HG03135 (cell line): ENCODE results near the gene UQCRC1.

Experiments used
- ATAC-seq: cut with Tn5 transposase; IDR thresholded peaks from one replicate; pipeline ENCODE4 v1.9.1; 2021; ENCODE audit warnings: mild to moderate bottlenecking, moderate library complexity; ENCODE audit not compliant: unreplicated experiment

Gene UQCRC1

DNA sequence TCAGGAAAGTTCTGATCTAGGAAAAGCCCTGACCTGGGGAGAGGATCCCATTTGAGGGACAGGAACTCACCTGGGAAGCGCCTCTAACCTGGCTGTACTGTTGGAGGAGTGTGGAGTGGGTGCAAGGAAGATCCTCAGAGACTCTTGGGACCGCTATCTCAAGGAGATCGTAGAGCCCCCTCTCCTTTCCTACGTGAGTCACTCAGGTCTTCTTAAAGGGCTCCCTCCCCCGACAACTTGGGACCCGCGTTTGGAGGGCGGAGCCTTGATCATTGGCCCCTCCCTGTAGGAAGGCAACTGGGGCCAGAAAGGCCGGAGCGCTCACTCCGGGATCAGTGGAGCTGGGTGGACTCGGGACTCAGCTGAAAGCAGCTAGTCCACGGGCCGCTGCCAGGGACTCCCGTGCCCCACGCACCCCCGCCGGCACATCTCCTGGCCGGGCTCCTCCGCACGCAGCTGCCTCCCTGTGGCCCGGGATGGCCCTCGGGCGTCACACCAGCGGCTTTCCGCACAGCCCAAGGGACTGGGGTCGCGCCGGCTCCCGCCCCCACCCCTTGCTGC lies 25.3 kb upstream of the UQCRC1 start:
- peak; percentile 21 for ATAC-seq

DNA sequence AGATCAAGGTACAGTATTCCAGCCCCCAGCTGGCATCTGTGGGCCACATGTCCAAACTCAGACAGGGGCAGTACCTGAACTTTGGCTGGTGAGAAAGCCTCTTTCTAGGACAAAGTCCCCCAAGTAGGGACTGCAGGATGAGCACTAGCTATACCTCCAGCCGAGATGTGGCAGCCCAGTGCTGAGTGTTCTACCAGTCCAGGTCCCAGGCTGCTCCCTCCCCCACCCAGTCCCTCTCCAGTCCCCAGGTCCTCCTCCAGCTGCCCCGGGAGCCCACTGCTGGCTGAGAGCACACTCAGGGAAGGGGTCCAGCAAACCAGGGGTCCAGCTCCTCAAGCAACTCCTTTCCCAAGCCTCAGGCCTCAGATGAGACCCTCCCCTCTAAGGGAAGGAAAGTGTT lies 24.3 kb upstream of the UQCRC1 start:
- no peak for ATAC-seq

DNA sequence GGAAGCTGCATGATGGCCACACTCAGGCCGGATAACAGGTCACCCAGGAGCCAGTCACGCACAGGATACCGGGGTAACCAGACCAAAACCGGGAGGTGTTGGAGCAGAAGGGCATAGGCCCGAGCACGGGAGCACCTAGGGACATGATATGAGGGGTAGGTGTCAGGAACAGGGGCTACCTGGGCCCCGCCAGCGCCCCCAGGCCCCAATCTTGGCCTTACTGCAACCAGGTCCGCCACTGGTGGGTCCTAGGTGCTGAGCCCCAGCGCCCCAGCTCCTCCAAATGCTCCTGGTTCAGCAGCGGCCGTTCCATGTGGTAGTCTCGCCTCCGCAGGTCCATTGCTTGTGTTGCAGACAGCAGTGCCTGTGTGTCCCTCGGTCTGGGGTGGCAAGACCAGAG lies 23.8 kb upstream of the UQCRC1 start:
- ATAC-seq = no peak

DNA sequence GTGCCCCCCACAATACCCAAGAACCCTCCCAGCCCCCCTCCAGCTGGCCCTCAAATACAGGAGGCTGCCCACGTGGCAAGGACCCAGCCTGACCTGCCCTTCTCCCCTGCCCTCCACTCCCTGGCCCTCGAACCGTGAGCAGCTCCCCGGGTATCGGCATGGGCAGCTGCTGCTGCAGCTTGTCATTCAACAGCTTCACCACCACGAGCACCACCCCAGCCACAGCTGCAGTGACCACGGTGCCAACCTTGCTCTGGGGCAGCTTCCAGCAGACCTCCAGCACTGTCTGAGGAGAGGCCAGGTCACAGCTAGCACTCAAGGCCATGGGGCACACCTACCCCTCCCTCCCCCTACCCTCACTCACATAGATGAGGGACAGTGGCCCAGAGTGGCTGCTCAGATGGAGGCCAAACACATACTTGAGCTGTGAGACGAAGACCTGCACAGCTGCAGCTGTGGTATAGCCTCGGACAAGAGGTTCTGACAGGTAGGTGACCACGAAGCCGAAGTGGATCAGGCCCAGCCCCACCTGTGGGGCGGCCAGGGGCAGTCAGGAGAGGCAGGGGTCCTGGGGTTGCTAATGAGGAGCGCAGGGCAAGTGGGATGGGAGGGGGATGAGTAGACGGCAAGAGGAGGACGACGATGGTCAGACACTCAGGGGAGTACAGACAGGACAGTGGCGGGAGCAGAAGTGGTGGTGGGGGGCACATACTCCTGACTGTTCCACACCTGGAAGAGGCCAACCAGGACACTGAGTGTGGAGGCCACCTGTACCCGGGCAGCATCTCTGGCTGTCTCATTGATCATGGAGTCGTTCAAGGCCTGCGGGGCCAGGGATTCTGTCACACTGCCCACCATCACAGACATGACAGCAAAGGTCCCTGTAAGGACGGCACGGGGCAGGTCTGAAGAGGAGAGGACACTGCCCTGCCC lies 22.3 kb upstream of the UQCRC1 start:
- ATAC-seq = no peak

DNA sequence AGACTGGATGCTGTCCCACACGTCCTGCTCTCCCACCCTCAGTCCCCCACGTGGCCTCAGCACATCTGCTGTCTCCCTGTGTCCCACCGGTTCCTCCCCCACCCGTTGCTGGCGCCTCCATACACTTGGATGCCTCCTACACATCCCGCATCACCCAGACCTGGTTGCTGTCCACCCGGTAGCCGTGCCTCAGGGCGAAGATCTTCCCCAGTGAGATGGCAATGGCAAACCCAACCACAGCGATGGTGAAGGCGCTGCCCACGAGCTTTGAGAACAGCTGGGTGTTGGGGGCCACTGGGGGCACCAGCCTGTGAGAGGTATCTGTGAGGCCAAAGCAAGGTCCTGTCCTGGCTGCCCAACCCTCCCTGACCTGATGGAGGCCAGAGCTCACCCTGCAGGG lies 21.4 kb upstream of the UQCRC1 start:
- no peak for ATAC-seq

DNA sequence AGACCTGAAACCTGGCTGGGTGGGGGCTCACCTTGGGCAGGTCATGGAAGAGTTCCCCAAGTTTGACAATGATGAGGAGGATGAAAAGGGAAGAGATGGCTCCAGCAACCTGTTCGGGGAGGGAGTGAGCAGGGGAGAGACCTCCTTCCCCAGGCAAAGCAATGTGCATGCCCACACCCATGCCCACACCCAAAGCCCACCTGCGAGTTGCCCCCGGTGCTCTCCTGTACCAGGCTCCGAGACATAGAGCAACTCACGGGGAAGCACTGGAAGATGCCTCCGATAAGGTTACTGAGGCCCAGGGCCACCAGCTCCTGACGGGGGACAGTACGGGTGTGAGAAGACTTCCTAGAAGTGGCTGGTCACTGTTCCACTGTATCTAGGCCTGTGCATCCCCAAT lies 21.0 kb upstream of the UQCRC1 start:
- no peak for ATAC-seq

DNA sequence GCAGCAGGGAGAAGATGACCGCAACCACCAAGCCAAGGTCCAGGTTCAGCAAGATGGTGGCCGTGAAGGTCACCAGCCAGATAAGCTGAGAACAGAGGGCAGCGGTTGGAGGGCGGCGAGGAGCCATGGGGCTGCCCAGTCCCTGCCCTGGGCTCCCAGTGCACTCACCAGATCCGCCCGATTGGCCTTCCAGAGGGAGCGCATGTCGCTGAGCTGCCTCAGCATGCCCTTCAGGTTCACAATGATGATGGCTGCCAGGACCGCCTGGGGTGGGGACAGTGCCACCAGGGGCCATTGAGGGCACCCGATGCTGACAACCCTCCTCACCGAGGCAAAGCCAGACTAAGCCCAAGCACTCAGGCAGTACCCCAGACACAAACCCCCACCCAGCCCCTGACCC lies 20.4 kb upstream of the UQCRC1 start:
- no peak for ATAC-seq

DNA sequence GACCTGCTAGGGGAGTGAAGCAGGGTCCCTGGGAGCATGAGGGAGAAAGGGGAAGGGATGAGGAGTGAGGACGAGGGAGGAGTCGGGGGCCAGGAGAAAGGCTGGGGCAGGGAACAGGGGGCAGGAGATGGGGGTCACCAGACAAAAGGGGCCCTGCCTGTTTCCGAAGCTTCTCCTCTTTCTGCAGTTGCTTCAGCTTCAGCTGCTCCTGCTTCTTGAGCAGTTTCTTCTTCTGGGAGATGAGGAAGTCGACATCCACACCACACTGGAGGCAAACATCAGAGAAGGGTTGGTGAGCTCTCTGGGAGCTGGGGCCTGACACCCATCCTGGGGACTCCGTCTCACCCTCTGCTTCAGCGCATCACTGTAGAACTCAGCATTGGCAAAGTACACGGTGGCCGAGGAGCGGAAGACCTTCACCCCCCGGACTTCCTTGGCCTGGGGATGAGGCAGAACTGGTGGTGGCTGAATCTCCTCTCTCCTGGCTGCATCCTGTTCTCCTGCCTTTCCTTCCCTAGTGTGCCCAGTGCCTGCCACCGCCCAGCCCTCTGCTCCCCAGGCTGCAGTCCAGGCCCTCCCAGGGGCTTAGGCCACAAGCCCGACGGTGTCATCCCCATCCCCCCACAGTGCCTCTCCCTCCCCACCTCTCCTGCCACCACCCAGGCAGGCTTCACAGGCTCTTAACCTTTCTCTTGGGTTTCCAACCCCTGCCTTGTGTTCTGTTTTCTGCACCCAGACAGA lies 19.0 kb upstream of the UQCRC1 start:
- no peak for ATAC-seq

DNA sequence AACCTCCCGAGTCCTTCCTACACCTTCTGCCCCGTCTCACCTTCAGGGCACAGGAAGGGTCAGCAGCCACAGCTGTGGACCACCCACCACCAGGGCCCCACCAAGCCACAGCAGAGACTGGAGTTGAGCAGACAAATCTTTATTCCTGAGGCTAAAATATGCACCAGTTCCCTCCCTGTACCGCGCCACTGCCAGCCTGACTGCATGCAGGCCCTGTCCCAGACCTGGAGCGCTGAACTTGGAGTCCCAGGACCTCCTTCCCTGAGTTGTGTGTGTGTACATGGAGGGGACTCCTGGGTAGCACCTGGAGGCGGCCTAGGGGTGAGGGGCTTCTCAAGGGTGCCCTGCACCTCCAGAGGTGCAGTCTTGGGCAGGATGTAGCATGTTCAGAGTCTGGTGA lies 16.2 kb upstream of the UQCRC1 start:
- no peak for ATAC-seq

DNA sequence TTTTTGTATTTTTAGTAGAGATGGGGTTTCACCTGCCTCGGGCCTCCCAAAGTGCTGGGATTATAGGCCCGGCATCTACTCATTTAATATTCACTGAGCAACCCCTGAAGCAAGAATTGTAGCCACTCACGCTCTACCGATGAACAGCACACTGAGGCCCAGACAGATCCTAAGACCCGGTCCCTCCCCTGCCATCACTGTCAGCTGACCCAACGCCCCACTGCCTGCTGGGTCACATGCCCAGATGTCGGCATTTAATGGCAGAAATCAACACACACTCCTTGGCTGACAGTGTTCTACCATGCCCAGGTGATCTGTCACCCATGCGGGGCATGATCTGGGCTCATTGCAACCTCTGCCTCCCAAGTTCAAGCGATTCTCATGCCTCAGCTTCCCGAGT lies 15.3 kb upstream of the UQCRC1 start:
- ATAC-seq = no peak

DNA sequence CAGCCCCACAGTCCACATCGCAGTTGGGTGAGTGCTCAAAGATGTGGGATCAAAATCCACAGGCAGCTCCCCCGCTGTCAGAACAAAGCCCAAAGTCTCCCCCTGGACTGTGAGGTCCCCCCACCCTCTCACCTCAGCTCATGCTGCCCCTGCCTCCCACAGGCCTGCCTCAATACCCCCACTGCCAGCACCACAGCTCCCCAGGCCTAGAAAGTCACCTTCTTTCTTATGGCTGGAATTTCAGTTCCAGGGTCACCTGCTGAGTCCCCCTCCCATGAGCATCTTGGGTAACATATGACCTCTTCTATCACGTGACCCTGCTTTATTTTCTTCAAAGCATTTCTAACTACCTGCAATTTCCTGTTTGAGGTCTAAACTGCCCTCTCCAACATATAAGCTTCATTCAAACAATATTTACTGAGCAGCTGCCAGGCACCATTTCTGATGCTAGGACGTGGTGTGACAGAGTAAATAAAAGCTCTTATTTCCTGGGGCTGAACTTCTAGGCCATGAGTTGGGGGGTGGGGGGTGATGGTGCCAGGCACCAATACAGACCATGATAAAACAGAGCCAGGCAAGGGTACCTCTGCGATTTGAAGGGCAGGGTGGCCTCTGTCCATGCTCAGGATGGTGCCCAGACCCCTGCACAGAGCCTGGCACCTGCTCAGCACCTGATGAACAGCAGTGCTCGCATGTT lies 14.6 kb upstream of the UQCRC1 start:
- ATAC-seq = no peak

DNA sequence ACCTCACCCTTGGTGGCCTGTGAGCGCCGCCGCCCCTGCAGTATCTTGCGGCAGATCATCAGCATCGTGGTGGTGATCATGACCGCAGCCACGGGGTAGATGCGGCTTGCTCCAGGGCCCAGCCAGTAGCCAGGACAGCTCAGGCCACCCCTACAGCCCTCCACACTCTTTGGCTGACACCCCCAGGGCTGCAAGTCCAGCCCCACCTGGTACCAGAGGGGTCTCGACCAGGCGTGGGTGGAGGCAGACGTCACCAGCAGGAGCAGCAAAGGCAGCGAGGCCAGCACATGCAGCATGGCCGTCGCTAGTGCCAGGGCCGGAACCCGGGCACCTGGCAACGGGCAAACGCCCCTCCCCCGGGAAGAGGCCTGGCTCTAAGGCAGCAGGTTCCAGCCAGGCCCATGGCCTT lies 12.0 kb upstream of the UQCRC1 start, which contains the start of gene TMEM89:
Gene TMEM89, minus strand, starts transcription at position 309 of the 409 bp plus-strand sequence. Its CDS starts 13 bp downstream, at position 296.
- no peak for ATAC-seq

DNA sequence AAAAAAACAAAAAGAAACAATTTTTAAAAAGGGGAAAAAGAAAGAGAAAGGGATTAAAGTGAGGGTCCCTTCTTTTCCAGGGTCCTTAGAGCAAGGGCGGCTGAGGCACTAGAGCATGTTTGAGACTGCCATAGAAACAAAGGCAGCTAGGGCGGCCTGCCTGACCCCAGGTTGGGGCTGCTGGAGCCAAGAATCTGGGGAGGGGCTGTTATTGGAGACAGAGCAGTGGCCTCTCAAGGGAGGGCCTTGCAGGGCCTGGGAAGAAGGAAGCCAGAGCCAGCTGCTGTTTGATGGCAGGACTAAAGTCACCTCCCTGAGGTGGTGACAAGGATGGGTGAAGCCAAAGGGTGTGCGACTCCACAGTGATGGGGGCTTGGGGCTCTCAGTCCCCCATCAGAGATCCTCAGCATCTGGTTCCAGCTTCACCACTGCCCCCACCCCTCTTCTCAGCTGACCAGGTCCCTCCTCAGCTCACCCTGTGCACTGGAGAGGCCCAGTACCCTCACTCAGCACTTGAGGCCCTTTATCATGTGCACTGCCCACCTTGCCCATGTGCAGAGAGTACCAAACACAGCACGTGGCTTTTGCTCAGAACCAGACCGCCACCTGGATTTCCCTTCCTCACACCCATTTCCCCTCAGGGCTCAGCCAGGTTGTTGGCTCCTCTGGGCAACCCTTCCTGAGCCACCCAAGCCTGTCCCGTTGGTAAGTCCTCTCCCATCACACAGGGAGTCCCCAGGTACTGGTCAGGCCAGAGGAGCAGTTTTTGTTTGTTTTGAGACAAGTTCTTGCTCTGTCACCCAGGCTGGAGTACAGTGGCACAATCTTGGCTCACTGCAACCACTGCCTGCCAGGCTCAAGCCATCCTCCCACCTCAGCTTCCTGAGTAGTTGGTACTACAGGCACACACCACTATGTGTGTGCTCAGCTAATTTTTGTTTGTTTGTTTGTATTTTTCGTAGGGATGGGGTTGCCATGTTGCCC lies 10.4 kb upstream of the UQCRC1 start:
- ATAC-seq = no peak

DNA sequence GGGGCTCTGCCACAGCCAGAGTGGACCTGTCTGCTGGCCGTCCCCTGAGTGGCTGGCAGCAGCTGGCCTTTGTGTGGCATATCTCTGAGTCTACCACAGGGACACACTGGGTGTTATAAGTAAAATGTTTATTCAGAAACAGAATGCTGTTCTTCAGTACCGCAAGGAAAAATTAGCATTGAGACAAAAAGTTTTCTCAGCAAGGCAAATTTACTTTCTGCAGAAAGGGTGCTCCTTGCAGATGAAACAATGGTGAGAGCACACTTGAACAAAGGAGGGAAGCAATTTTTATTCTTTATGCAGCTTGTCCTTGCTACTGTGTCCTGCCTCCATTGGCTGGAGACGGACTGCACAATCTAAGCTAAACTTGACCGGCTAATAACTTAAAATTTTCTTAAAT lies 8.1 kb upstream of the UQCRC1 start:
- no peak for ATAC-seq

DNA sequence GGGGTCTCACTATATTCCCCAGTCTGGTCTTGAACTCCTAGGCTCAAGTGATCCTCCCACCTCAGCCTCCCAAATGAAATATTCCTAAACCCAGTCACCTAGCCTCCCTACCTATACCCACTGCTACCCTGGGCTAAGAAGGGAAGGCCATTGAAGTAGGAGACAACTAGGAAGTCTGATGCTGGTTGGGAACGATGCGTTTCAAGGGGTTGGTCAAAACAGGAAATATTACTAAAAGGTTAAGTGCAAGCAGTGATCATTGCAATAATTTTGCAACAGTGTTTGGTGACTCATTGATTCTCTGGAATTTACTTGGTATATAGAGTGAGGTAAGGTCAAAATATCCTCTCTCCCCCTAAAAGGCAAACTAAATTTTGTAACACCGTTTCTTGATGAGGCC lies 4.6 kb upstream of the UQCRC1 start:
- ATAC-seq = no peak

DNA sequence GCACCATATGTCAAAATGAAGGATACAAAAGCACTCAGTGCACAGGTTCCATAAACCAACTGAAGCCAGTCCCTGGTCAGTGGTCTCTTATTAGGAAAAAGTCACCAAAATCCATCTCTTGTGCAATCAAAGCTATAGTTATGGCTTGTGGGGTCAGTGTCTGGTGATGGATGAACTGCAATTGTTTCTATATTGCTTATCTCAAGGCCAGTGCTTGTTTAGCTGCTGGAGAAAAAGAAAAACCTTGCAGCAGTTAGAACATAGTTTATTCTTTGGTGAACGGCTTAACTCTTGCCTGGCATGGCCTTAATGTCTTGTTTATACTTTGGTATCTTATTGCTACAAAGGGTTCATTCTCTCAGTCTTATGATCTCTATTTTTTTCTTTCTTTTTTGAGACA lies 2.9 kb upstream of the UQCRC1 start:
- no peak for ATAC-seq

DNA sequence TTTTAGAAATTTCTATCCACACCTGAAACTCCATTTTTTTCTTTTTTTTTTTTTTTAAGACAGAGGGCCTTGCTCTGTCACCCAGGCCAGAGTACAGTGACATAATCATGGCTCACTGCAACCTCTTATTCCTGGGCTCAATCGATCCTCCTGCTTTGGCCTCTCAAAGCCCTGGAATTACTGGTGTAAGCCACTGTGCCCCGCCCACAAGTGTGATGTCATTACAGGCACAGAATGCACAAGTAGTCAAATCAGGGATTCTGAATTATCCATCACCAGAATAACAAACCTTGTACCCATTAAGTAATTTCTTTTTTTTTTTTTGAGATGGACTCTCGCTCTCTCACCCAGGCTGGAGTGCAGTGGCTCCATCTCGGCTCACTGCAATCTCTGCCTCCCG lies 1.9 kb downstream of the UQCRC1 start:
- ATAC-seq = no peak

DNA sequence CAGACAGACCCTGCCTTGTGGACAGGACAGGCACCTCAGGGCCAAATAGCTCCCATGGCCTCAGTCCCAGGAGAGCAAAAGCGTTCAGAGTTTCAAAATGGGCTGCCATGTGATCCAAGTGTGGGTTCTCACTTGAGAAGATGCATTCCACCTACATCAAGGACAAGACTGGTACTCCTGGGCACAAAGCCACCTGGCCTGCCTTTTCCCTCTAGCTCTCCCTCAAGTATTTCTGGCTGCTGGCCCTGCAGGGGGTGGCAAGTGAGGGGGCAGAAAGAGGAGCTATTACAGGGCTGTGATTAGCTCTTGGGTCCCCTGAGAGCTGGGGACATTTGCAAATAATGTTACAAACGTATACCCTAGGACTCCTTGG lies 7.8 kb downstream of the UQCRC1 start:
- no peak for ATAC-seq

DNA sequence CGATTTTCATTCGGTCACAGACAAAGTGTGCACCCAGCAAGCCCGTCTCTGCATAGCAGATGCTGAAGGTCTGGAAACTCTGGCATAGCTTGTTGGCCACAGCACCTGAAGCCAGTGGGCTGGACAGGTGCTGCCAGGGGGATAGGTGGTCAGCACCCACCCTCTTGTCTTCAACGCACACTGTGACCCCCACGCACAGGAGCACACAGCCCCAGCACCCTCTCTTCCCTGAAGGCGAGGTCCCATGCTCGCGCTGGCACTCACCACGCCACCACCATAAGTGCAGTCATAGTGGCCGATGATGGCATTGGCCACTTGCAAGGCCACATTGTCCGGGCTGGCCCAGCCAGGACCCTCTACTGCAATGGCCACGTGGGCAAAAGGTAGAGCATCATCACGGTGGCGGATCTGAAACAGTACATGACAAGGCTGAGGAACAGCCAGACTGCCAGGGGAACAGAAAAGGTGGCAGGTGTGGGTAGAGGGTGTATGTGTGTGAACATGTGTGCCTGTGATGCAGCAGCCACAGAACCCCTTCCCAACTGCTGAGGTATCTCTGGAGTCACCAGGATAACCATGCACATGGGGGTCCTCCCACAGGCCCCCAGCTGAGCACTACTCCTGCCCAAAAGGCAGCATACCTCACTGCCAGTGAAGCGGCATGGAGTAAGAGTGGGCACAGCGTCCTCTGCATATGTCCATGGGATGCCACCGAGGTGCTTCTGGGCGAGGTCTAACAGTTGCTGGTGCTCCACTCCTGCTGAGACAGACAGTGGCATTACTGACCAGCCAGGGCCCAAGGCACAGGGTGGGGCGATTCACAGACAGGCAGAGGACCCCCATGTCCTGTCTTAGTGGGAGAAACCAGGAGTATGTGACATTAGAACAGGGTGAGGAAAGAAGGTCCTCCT lies 8.5 kb downstream of the UQCRC1 start:
- no peak for ATAC-seq
